ENCODE results near the gene ASIC5. TPM values are rescaled to one million over a fixed set of nuclear protein-coding genes. Genes with fewer than 3 reads are reported as not detected.
"Not testable (repeated sequence)": the region's sequence is repeated elsewhere in the genome, so short reads cannot be mapped to it uniquely, and the experiment has no call there.

The ASIC5 gene
- total RNA-seq, 1 donor from 2014 or later, result not detected

DNA sequence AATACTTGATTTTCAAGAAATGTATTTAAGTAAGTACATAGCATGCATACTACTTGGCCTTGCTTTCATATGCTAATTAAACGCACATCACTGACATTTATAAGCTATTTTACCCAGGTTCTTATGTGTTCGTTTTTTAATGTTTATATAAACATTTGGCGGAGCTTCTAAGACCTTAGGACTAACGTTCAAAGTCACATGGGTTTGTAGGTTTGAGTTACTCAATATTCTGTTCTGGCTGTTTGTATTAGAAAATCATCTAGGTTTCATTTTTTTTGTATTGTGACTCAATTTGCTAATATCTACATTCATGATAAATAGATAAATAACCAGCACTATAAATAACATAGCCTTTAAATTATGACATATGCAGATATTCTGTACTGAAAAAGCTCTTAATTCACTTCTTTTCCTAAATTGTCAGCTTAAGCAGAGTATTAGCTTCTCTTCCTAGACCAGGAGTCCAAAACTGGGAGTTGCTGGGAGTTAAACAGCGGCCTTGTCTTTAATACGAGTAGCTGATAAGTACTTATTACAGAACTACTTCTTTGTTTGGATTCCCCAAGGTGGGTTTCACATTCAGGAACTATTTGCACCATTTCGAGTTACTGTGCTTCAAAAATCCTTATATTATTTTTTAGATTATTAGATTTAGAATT, 65.3 kb downstream of the ASIC5 start:
- no peak for DNase-seq (ENCODE audit: low read depth, low spot score)

GRCh38 chr4:155799794-155800123, 66.3 kb downstream of the ASIC5 start:
- DNase-seq (ENCODE audit: low read depth, low spot score), result no peak

GRCh38 chr4:155799116-155799793, 66.8 kb downstream of the ASIC5 start:
- DNase-seq (ENCODE audit: low read depth, low spot score), result no peak

GRCh38 chr4:155797581-155797980, 68.5 kb downstream of the ASIC5 start:
- DNase-seq (ENCODE audit: low read depth, low spot score), result not testable (repeated sequence)

DNA sequence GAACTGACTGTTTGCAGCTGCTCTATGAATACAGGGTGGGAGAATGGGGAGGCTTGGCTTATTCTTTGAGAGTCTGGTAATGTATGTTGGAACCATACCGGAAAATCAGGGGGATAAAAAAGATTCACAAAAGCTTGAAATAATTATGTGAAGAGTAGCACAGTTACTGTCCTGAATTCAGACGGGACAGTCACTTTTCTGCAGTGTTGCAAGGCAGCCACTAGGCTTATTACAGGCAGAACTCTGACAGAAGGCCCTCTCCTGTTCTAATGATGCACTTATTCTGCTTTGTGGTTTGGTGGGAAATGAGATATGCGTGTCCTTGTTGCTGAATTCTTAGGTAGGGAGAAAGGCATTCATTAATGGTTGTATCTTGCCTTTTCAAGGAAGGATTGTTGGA, 70.1 kb downstream of the ASIC5 start:
- DNase-seq (ENCODE audit: low read depth, low spot score), result no peak

GRCh38 chr4:155794589-155795236, 71.4 kb downstream of the ASIC5 start:
- DNase-seq (ENCODE audit: low read depth, low spot score), result no peak

DNA sequence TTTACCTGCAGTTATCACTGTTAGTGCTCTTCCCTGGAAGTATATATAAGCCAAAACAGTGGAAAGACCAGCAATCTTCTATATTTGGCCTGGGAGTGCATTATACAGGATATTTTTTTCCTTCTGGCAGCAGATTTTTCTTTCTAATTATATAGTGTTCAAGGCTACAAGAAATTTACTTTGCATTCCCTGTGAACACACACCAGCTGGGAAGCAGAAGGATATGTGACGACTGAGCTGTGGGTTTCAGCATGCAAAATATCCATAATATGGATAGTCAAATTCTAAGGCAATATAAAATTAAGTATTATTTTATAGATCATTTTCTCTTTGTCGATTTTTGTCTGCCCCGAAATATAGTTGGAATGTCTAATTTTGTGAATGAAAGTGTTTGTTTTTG, 76.1 kb downstream of the ASIC5 start:
- no peak for DNase-seq (ENCODE audit: low read depth, low spot score)

DNA sequence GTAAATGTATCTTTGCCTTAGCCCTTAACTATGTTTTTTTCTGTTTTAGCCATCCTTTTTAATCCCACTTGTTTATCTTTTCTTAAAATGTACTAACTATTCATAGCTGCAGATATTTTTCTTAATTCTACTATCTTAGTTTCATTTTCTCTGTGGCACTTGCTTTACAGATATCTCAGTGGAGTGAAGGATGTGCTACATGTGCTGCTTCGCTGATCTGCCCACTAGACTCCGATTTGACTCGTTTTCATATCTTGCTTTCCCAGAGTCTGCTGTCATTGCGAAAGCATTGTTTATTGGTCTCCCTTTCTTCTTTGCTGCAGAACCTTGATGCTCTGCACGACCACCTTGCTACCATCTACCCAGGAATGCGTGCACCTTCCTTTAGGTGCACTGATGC, 76.7 kb downstream of the ASIC5 start:
- no peak for DNase-seq (ENCODE audit: low read depth, low spot score)

DNA sequence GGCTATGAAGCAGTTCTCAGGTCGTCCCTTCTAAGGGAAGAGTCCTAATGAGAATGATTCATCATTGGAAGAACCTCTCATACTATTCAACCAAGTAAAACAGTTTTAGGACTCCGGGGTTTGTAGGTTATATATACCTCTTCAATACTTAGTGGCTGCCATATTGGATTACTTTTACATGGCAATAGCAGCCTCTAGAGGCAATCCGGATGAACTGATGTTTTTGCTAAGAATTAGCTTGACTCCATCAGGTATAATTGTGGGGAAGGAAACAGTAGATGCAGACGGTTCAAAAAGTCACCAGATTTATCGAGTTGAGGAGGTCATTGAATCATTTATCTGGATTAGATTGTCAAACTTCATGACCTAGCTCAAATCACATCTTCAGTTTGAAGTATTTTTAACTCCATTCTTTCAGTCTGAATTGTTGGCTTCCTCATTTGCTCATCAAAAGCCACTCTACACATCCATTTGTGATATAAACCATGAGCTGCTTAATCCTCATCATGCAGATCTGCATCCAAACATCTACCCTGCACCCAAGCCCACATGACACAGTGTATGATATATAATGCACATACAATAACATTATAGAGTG, 78.9 kb downstream of the ASIC5 start:
- no peak for DNase-seq (ENCODE audit: low read depth, low spot score)

GRCh38 chr4:155785828-155786227, 80.2 kb downstream of the ASIC5 start:
- DNase-seq (ENCODE audit: low read depth, low spot score), result no peak

GRCh38 chr4:155784637-155785036, 81.4 kb downstream of the ASIC5 start:
- no peak for DNase-seq (ENCODE audit: low read depth, low spot score)

- DNase-seq (ENCODE audit: low read depth, low spot score), result no peak
Observed at GRCh38 chr4:155781249-155781831, 84.7 kb downstream of the ASIC5 start.

DNA sequence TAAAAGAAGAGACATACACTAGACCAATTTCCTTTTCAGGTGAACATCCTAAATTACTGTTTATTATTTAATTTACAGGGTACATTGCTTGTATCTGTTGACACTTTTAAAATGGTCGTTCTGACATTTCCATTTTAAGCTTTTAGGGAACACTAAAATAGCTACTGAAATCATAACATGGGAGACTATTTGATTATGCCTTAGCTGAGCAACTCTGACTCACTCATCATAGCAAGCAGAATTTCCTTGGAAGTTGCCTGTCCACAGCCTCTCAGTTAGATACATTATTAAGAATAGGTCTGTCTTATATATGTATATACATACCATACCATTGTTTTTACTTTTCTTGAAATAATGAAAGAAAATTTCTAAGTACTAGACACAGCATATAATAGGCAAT, 85.3 kb downstream of the ASIC5 start:
- DNase-seq (ENCODE audit: low read depth, low spot score), result no peak

Other genes with a start within 250 kb of the ASIC5 start
- gene GUCY1A1, start 199.4 kb downstream of the ASIC5 start, total RNA-seq, result 0.07 TPM in 1 of 2 replicates, not detected in the other
- gene GUCY1B1, start 107.3 kb downstream of the ASIC5 start, total RNA-seq, result 0.20 TPM in 1 of 2 replicates, not detected in the other
- gene TDO2, start 37.4 kb upstream of the ASIC5 start, total RNA-seq, result not detected in 2 replicates
- 6.1 and 12.1 TPM in 2 replicates for gene CTSO, start 87.6 kb upstream of the ASIC5 start, total RNA-seq